Measurements from ENCODE around the gene NFATC2IP. TPM values are rescaled to one million over a fixed set of nuclear protein-coding genes. Genes with fewer than 3 reads are reported as not detected.
"Not testable (repeated sequence)": the region's sequence is repeated elsewhere in the genome, so short reads cannot be mapped to it uniquely, and the experiment has no call there.

NFATC2IP gene
- total RNA-seq, 3 donors from 2014 or later, result 23.2 to 38.1 (median 27.9) TPM

DNA sequence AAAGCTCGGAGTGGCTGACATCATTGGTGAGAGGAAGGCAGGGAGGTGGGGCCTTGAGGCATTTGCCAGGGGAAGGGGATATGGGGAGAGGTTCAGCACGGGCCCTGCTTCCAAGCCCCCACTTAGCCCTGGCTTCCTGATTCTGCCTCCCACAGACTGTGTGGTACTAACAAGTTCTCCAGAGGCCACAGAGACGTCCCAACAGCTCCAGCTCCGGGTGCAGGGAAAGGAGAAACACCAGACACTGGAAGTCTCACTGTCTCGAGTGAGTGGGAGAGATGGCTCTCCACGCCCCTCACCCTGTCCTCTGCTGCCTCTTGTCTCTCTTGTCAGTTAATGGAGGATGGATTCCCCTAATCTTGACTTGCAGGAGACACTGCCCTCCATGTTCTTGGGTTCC is 8.1 kb downstream of the NFATC2IP start:
- Histone ChIP-seq H3K4me1 (no peaks in the 10 kb centered on the region), H3K9me3 (no peaks in the 10 kb centered on the region), H3K4me3 (no peak overlapping the region), H3K36me3 (no peaks in the 10 kb centered on the region), H3K27ac (no peak overlapping the region), H3K27me3 (no peaks in the 10 kb centered on the region)
- TF ChIP-seq POLR2A (IDR thresholded peaks at IDR 0.05) (no peak), POLR2AphosphoS5 (IDR thresholded peaks at IDR 0.05) (no peak)
- TF ChIP-seq, protein P1, sequence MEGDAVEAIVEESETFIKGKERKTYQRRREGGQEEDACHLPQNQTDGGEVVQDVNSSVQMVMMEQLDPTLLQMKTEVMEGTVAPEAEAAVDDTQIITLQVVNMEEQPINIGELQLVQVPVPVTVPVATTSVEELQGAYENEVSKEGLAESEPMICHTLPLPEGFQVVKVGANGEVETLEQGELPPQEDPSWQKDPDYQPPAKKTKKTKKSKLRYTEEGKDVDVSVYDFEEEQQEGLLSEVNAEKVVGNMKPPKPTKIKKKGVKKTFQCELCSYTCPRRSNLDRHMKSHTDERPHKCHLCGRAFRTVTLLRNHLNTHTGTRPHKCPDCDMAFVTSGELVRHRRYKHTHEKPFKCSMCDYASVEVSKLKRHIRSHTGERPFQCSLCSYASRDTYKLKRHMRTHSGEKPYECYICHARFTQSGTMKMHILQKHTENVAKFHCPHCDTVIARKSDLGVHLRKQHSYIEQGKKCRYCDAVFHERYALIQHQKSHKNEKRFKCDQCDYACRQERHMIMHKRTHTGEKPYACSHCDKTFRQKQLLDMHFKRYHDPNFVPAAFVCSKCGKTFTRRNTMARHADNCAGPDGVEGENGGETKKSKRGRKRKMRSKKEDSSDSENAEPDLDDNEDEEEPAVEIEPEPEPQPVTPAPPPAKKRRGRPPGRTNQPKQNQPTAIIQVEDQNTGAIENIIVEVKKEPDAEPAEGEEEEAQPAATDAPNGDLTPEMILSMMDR (IDR thresholded peaks at IDR 0.05), result no peak
- no peak for DNase-seq (ENCODE audit: low spot score in 2 of 2)
- intact Hi-C loops (cut with DNase I; ENCODE audit: low total_unique reads), result no loop called here

DNA sequence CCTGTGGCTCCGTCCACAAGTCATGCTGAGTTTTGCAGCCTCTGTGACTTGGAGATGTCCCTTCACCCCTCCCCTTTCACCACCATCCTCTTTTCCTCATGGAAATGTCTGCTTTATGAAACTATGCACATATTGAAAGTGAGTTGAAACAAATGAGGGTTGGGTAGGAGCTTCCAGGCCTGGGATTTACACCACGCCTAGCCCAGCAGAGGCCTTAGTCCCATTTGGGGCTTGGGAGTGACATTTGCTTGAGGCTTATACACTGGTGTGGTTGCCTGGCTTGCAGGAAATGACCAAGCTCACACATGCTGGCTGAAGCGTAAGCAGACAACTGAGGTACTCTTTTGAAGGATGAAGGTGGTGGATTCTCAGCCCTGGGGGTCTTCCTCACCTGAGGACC is 13.3 kb downstream of the NFATC2IP start:
- Histone ChIP-seq H3K27me3 (no peaks in the 10 kb centered on the region), H3K4me3 (no peak overlapping the region), H3K4me1 (no peaks in the 10 kb centered on the region), H3K36me3 (no peaks in the 10 kb centered on the region), H3K9me3 (no peaks in the 10 kb centered on the region), H3K27ac (no peak overlapping the region)
- no peak for DNase-seq (ENCODE audit: low spot score in 2 of 2)
- TF ChIP-seq POLR2AphosphoS5 (IDR thresholded peaks at IDR 0.05) (no peak), POLR2A (IDR thresholded peaks at IDR 0.05) (no peak)
- TF ChIP-seq, protein P1 (IDR thresholded peaks at IDR 0.05), result no peak
- intact Hi-C loops (cut with DNase I; ENCODE audit: low total_unique reads), result no loop called here

DNA sequence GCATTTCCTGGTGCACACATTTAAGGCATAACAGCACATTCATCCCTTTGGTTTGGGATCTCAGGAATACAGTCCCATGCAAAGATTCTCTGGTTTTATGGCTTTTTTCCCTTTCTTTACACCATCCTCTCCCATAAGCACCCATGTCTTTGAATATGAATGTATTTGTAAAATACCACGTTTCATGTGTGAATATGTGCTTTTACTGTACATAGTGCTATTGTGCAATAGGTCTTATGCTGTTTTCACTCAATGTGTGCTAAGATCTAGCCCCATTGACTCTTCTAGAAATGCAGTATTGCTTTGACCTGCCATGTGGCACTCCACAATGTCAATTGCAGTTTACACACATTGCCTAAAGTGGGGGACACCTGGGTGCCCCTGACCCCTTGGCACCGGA is 13.8 kb downstream of the NFATC2IP start:
- no peaks in the 10 kb centered on the region for H3K36me3 ChIP-seq
- DNase-seq (ENCODE audit: low spot score in 2 of 2), result no peak
- no peaks in the 10 kb centered on the region for H3K27me3 ChIP-seq
- H3K27ac ChIP-seq, result no peak overlapping the region
- no peaks in the 10 kb centered on the region for H3K4me1 ChIP-seq
- intact Hi-C loops (cut with DNase I; ENCODE audit: low total_unique reads), result no loop called here
- TF ChIP-seq POLR2AphosphoS5 (IDR thresholded peaks at IDR 0.05) (no peak), POLR2A (IDR thresholded peaks at IDR 0.05) (no peak)
- TF ChIP-seq, protein P1 (IDR thresholded peaks at IDR 0.05), result no peak
- no peak overlapping the region for H3K4me3 ChIP-seq
- no peaks in the 10 kb centered on the region for H3K9me3 ChIP-seq

DNA sequence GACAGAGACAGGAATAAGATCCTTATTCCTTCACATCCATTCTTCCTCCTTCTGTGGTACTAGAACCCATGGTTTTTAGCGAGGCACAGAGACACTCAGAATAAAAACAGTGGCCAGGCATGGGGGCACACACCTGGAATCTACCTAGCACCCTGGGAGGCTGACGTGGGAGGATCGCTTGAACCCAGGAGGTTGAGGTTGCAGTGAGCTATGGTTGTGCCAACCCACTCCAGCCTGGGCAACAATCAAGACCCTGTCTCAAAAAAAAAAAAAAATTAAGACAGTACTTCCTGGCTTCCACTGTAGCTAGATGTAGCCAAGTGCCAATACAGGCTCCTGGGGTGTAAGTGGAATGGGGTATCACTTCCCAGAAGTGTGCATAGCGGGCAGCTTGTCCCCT is 16.4 kb downstream of the NFATC2IP start:
- H3K27ac ChIP-seq, result no peak overlapping the region
- no peak overlapping the region for H3K4me3 ChIP-seq
- H3K27me3 ChIP-seq, result no peaks in the 10 kb centered on the region
- H3K36me3 ChIP-seq, result no peaks in the 10 kb centered on the region
- intact Hi-C loops (cut with DNase I; ENCODE audit: low total_unique reads), result no loop called here
- no peak for DNase-seq (ENCODE audit: low spot score in 2 of 2)
- no peaks in the 10 kb centered on the region for H3K9me3 ChIP-seq
- TF ChIP-seq, protein P1 (IDR thresholded peaks at IDR 0.05), result no peak
- TF ChIP-seq POLR2AphosphoS5 (IDR thresholded peaks at IDR 0.05) (no peak), POLR2A (IDR thresholded peaks at IDR 0.05) (no peak)
- H3K4me1 ChIP-seq, result no peaks in the 10 kb centered on the region

DNA sequence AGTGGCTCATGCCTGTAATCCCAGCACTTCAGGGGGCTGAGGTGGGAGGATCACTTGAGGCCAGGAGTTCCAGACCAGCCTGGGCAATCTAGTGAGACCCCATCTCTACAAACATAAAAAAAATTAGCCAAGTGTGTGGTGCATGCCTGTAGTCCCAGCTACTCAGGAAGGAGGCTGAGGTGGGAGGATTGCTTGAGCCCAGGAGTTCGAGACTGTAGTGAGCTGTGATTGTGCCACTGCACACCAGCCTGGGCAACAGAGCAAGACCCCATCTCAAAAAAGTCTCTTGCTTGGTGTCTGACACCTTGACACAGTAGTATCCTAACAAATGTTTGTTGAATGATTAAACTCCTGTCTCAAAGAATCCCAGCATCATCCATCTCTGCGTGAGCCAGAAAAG is 19.0 kb downstream of the NFATC2IP start:
- DNase-seq (ENCODE audit: low spot score in 2 of 2); H3K27me3 ChIP-seq; H3K4me3 ChIP-seq; H3K4me1 ChIP-seq; H3K36me3 ChIP-seq; intact Hi-C loops (cut with DNase I; ENCODE audit: low total_unique reads); H3K27ac ChIP-seq; H3K9me3 ChIP-seq: not testable (repeated sequence)

DNA sequence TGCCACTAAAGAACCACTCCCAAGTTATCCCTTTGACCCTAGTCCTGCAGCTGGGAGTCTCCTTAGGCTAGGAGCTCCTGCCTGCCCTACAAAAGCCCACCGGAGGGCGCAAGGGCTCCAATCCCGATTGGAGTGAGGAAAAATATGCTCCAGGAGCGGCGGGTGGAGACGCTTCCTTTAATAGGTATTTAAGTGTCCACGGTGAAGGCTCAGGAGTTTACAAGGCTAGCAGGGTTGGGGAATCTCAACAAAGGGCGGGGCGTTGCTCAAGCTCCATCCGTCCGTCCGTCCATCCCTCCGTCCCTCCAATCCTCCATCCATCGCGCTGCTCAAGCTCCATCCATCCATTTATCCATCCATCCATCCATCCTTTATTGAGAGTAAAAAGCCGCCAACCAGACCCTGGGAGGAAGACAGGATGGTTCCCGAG is 23.3 kb downstream of the NFATC2IP start:
- peak in 1 of 2 donors; percentile 30 for DNase-seq (ENCODE audit: low spot score in 2 of 2)
- no peaks in the 10 kb centered on the region for H3K27me3 ChIP-seq
- peaks cover 0 to 10% of the 10 kb centered on the region in 2 donors for H3K4me1 ChIP-seq
- TF ChIP-seq, protein P1 (IDR thresholded peaks at IDR 0.05), result peak in 2 of 3 donors; percentile 33 to 44
- no peak for TF ChIP-seq POLR2AphosphoS5 (IDR thresholded peaks at IDR 0.05)
- no peak for TF ChIP-seq POLR2A (IDR thresholded peaks at IDR 0.05)
- peak overlapping the region; percentile 86 to 89 for H3K27ac ChIP-seq
- H3K9me3 ChIP-seq, result no peaks in the 10 kb centered on the region
- peak overlapping the region; percentile 79 to 95 (median 94) for H3K4me3 ChIP-seq
- H3K36me3 ChIP-seq, result no peaks in the 10 kb centered on the region
- intact Hi-C loops (cut with DNase I; ENCODE audit: low total_unique reads), result no loop called here
